Spleen (tissue), 7 donors: ENCODE measurements around the gene TDRKH.

Source experiments
- CTCF ChIP-seq, 11 experiments: fragments of 200-600 bp in 7 of 11; fragments of 450-650 bp in 4 of 11; sonication (generic) in 4 of 11; IDR thresholded peaks in 8 of 11; conservative IDR thresholded peaks in 3 of 11; 1 replicate in 7 of 11; 2 replicates in 4 of 11; pipeline versions ENCODE4 v1.4.0 to v1.8.0; 2016 to 2021; ENCODE audit warnings: antibody characterized with exemption in 11 of 11, inconsistent platforms in 4 of 11, mild to moderate bottlenecking in 1 of 11
- POLR2A ChIP-seq, 3 donors: fragments of 450-650 bp; IDR thresholded peaks; one replicate each; pipeline ENCODE4 v1.5.1; 2017; ENCODE audit warnings: antibody characterized with exemption in 3 of 3, mild to moderate bottlenecking in 1 of 3
- donor health status: DM: no; HTN: no; CAD: no; lungs with moderate emphysema.
- donor health status: DM: no; HTN: no; CAD: no.
- donor health status: DM: no; HTN: no; CAD: no.

- TF ChIP-seq CTCF (IDR thresholded peaks at IDR 0.05 in 8 of 11, conservative IDR thresholded peaks at IDR 0.05 in 3 of 11) (no peak), POLR2A (IDR thresholded peaks at IDR 0.05) (no peak)
Measured at GRCh38 chr1:151834239-151834638, 43.9 kb upstream of the TDRKH start.
